Kidney epithelial cell (primary cell): ENCODE results near the gene BHMT. TPM values are rescaled to one million over a fixed set of nuclear protein-coding genes. Genes with fewer than 3 reads are reported as not detected.
A peak's percentile ranks its signal among the peaks of the same experiment; 100 is the strongest.

Experiments used
- DNase-seq: peaks from one replicate; pipeline ENCODE4 v3.0.0-alpha.2; 2010; ENCODE audit warnings: low read depth
- H3K27me3 ChIP-seq: 2 replicates; pipeline ENCODE4 v1.6.0; 2011; ENCODE audit warnings: low read length; ENCODE audit not compliant: control insufficient read depth, insufficient read depth
- H3K36me3 ChIP-seq: 2 replicates; pipeline ENCODE4 v1.5.1; 2011; ENCODE audit warnings: low read length; ENCODE audit not compliant: control insufficient read depth, insufficient read depth
- H3K4me3 ChIP-seq: 2 replicates; pipeline ENCODE4 v1.5.1; 2011; ENCODE audit warnings: low read depth, mild to moderate bottlenecking, control low read depth, low read length
- CTCF ChIP-seq: IDR thresholded peaks from 2 replicates; pipeline ENCODE4 v1.5.1; 2011; ENCODE audit warnings: mild to moderate bottlenecking, moderate library complexity, low read length, control low read depth, inconsistent platforms; ENCODE audit not compliant: insufficient read depth, poor library complexity, severe bottlenecking
- total RNA-seq: library from RNA; depleted of rRNA; stranded (reverse); fragments of >200 nt; gene quantifications from 2 replicates; pipeline ENCODE4 v1.2.3, GENCODE V29; 2015

BHMT gene
- total RNA-seq, 1 donor from 2014 or later: 0.88 TPM

GRCh38 chr5:79088507-79088906 lies 23.1 kb upstream of the BHMT start:
- TF ChIP-seq CTCF: no peak
- no peaks in the 10 kb centered on the region for H3K36me3 ChIP-seq
- no peaks in the 10 kb centered on the region for H3K27me3 ChIP-seq
- DNase-seq: no peak
- H3K4me3 ChIP-seq: no peak overlapping the region

- no peaks in the 10 kb centered on the region for H3K27me3 ChIP-seq
- DNase-seq: no peak
- no peak for TF ChIP-seq CTCF
- no peak overlapping the region for H3K4me3 ChIP-seq
- no peaks in the 10 kb centered on the region for H3K36me3 ChIP-seq
These were observed 20.5 kb upstream of the BHMT start for GRCh38 chr5:79091064-79091463.

- Histone ChIP-seq H3K4me3 (no peak overlapping the region), H3K27me3 (no peaks in the 10 kb centered on the region), H3K36me3 (no peaks in the 10 kb centered on the region)
- no peak for TF ChIP-seq CTCF
- no peak for DNase-seq
These were observed 17.8 kb upstream of the BHMT start for GRCh38 chr5:79093762-79094161.

GRCh38 chr5:79105868-79106267 lies 5.7 kb upstream of the BHMT start:
- Histone ChIP-seq H3K4me3 (no peak overlapping the region), H3K36me3 (no peaks in the 10 kb centered on the region), H3K27me3 (no peaks in the 10 kb centered on the region)
- no peak for TF ChIP-seq CTCF
- DNase-seq: no peak

- Histone ChIP-seq H3K4me3 (no peak overlapping the region), H3K27me3 (peaks cover 9% of the 10 kb centered on the region), H3K36me3 (no peaks in the 10 kb centered on the region)
- DNase-seq: peak; percentile 21
- TF ChIP-seq CTCF: no peak
These were observed 4.4 kb upstream of the BHMT start for GRCh38 chr5:79107020-79107796.

- TF ChIP-seq CTCF: no peak
- no peak for DNase-seq
- Histone ChIP-seq H3K4me3 (no peak overlapping the region), H3K36me3 (no peaks in the 10 kb centered on the region), H3K27me3 (peaks cover 16% of the 10 kb centered on the region)
These were observed 3.5 kb upstream of the BHMT start for GRCh38 chr5:79108086-79108485.
